IMR-90 (cell line): ENCODE measurements around the gene TP63. TPM values are rescaled to one million over a fixed set of nuclear protein-coding genes. Genes with fewer than 3 reads are reported as not detected.

ENCODE experiments used
- ATAC-seq: fragments of 200-7000 bp; cut with Tn5 transposase; 2 replicates; pipeline ENCODE4 v1.9.1; 2020; ENCODE audit warnings: low read depth, mild to moderate bottlenecking, moderate library complexity
- BruUV-seq: library from RNA; stranded (reverse); fragments of 400-500 nt; replicated peaks from 2 replicates; lab custom pipeline; 2021; lab: Mats Ljungman, UMichigan
- CTCF ChIA-PET: fragments of 300-600 bp; formaldehyde crosslinking; extraction: SDS; loops from one replicate; lab custom pipeline; 2021; ENCODE audit warnings: antibody characterized with exemption; lab: Yijun Ruan, JAX
- POLR2A ChIA-PET: fragments of 300-600 bp; sonication (Branson Sonifier 250); formaldehyde crosslinking; loops from one replicate; lab custom pipeline; 2022; ENCODE audit warnings: antibody characterized with exemption; ENCODE audit not compliant: unreplicated experiment; lab: Charles Lee
- DNase-seq: peaks from one replicate; pipeline ENCODE4 v3.0.0; 2013
- H2AFZ ChIP-seq: replicated peaks from 2 replicates; pipeline ENCODE3; 2013; ENCODE audit warnings: low read length, mild to moderate bottlenecking; ENCODE audit not compliant: poor library complexity
- H2AK5ac ChIP-seq: 2 replicates; pipeline ENCODE4 v1.6.1; 2013; ENCODE audit warnings: low read depth, low read length, inconsistent platforms
- H2AK9ac ChIP-seq: replicated peaks from 2 replicates; pipeline ENCODE3; 2013; ENCODE audit warnings: mild to moderate bottlenecking, low read depth, low read length, moderate library complexity; ENCODE audit not compliant: poor library complexity
- H2BK120ac ChIP-seq: 2 replicates; pipeline ENCODE4 v1.6.1; 2013; ENCODE audit warnings: low read depth, low read length, inconsistent platforms
- H2BK15ac ChIP-seq: 3 replicates; pipeline ENCODE4 v1.6.1; 2013; ENCODE audit warnings: low read depth, low read length, inconsistent platforms
- H2BK20ac ChIP-seq: 2 replicates; pipeline ENCODE4 v1.6.1; 2013; ENCODE audit warnings: low read depth, mild to moderate bottlenecking, inconsistent platforms, low read length, moderate library complexity
- H2BK5ac ChIP-seq: 2 replicates; pipeline ENCODE4 v1.6.1; 2013; ENCODE audit warnings: mild to moderate bottlenecking, low read depth, low read length, inconsistent platforms; ENCODE audit not compliant: poor library complexity, severe bottlenecking
- H3K14ac ChIP-seq: replicated peaks from 2 replicates; pipeline ENCODE4 v1.6.1; 2013; ENCODE audit warnings: low read depth, low read length, inconsistent platforms
- H3K18ac ChIP-seq: 2 replicates; pipeline ENCODE4 v1.6.1; 2013; ENCODE audit warnings: low read depth, low read length, control low read depth
- H3K23ac ChIP-seq: 2 replicates; pipeline ENCODE4 v1.6.1; 2013; ENCODE audit warnings: low read depth, low read length, inconsistent platforms
- H3K27ac ChIP-seq: 2 replicates; pipeline ENCODE4 v1.5.1; 2013; ENCODE audit warnings: mild to moderate bottlenecking, control low read depth, low read length; ENCODE audit not compliant: insufficient read depth
- H3K27me3 ChIP-seq: 2 replicates; pipeline ENCODE4 v1.6.1; 2013; ENCODE audit warnings: low read length; ENCODE audit not compliant: control insufficient read depth, insufficient read depth
- H3K36me3 ChIP-seq: 2 replicates; pipeline ENCODE4 v1.6.1; 2013; ENCODE audit warnings: low read length, mixed read lengths; ENCODE audit not compliant: control insufficient read depth, insufficient read depth
- H3K4ac ChIP-seq: 2 replicates; pipeline ENCODE4 v1.6.1; 2013; ENCODE audit warnings: low read depth, low read length, inconsistent platforms
- H3K4me1 ChIP-seq: 2 replicates; pipeline ENCODE4 v1.6.1; 2013; ENCODE audit warnings: low read length, mixed read lengths; ENCODE audit not compliant: control insufficient read depth, insufficient read depth
- H3K4me2 ChIP-seq: 2 replicates; pipeline ENCODE4 v1.6.1; 2013; ENCODE audit warnings: low read depth, mild to moderate bottlenecking, control low read depth, low read length, moderate library complexity
- H3K4me3 ChIP-seq: 2 replicates; pipeline ENCODE4 v1.5.1; 2013; ENCODE audit warnings: low read depth, mild to moderate bottlenecking, control low read depth, low read length, moderate library complexity; ENCODE audit not compliant: insufficient read depth
- H3K56ac ChIP-seq: 2 replicates; pipeline ENCODE4 v1.6.1; 2013; ENCODE audit warnings: low read length, inconsistent platforms; ENCODE audit not compliant: insufficient read depth; ENCODE audit errors: extremely low read depth
- H3K79me1 ChIP-seq, 2 experiments: 2 replicates each; pipeline ENCODE4 v1.6.1; 2013; ENCODE audit warnings: low read length in 2 of 2, inconsistent platforms in 1 of 2, low read depth in 1 of 2
- H3K9ac ChIP-seq: 2 replicates; pipeline ENCODE4 v1.6.1; 2013; ENCODE audit warnings: low read depth, low read length, control low read depth
- H3K9me1 ChIP-seq: 2 replicates; pipeline ENCODE4 v1.6.1; 2013; ENCODE audit warnings: low read length, inconsistent platforms; ENCODE audit not compliant: insufficient read depth
- H3K9me3 ChIP-seq: 2 replicates; pipeline ENCODE4 v1.6.1; 2013; ENCODE audit warnings: low read length; ENCODE audit not compliant: control insufficient read depth, insufficient read depth
- H4K20me1 ChIP-seq: 2 replicates; pipeline ENCODE4 v1.6.1; 2013; ENCODE audit warnings: low read length, inconsistent platforms; ENCODE audit not compliant: insufficient read depth
- H4K5ac ChIP-seq: 2 replicates; pipeline ENCODE4 v1.6.1; 2013; ENCODE audit warnings: mild to moderate bottlenecking, low read depth, low read length, control low read depth
- H4K8ac ChIP-seq, 2 experiments: 2 replicates each; pipeline ENCODE4 v1.6.1; 2013; ENCODE audit warnings: low read depth in 2 of 2, low read length in 2 of 2, control low read depth in 1 of 2, inconsistent platforms in 1 of 2
- H4K91ac ChIP-seq: 2 replicates; pipeline ENCODE4 v1.6.1; 2013; ENCODE audit warnings: low read depth, low read length, inconsistent platforms; ENCODE audit not compliant: insufficient read depth
- BHLHE40 ChIP-seq: fragments of 150-350 bp; IDR thresholded peaks from 2 replicates; pipeline ENCODE4 v1.6.1; 2016; ENCODE audit warnings: mild to moderate bottlenecking, low read depth, low read length
- CEBPB ChIP-seq: IDR thresholded peaks from 2 replicates; pipeline ENCODE4 v1.6.1; 2012; ENCODE audit warnings: low read depth, low read length, improper control_type of control experiment
- CHD1 ChIP-seq: IDR thresholded peaks from 2 replicates; pipeline ENCODE4 v1.6.1; 2012; ENCODE audit warnings: low read depth, low read length, improper control_type of control experiment
- CTCF ChIP-seq: conservative IDR thresholded peaks from 2 replicates; pipeline ENCODE4 v1.5.1; 2012; ENCODE audit warnings: mild to moderate bottlenecking, low read depth, low read length, improper control_type of control experiment
- FOS ChIP-seq: fragments of 150-350 bp; IDR thresholded peaks from 2 replicates; pipeline ENCODE4 v1.6.1; 2016; ENCODE audit warnings: low read depth, low read length
- MAFK ChIP-seq: IDR thresholded peaks from 2 replicates; pipeline ENCODE4 v1.6.1; 2012; ENCODE audit warnings: low read depth, low read length, improper control_type of control experiment
- MAZ ChIP-seq: IDR thresholded peaks from 2 replicates; pipeline ENCODE4 v1.6.1; 2012; ENCODE audit warnings: low read depth, mild to moderate bottlenecking, low read length, improper control_type of control experiment, moderate library complexity, borderline replicate concordance
- MXI1 ChIP-seq: IDR thresholded peaks from 2 replicates; pipeline ENCODE4 v1.6.1; 2012; ENCODE audit warnings: low read depth, mild to moderate bottlenecking, low read length, moderate library complexity, borderline replicate concordance
- NFE2L2 ChIP-seq: fragments of 150-350 bp; IDR thresholded peaks from 2 replicates; pipeline ENCODE4 v1.6.1; 2016; ENCODE audit warnings: low read depth, mild to moderate bottlenecking, low read length
- POLR2A ChIP-seq: IDR thresholded peaks from 2 replicates; pipeline ENCODE4 v1.6.1; 2012; ENCODE audit warnings: mild to moderate bottlenecking, low read depth, low read length
- RAD21 ChIP-seq: IDR thresholded peaks from 2 replicates; pipeline ENCODE4 v1.6.1; 2012; ENCODE audit warnings: low read length, improper control_type of control experiment
- RCOR1 ChIP-seq: IDR thresholded peaks from 2 replicates; pipeline ENCODE4 v1.6.1; 2012; ENCODE audit warnings: mild to moderate bottlenecking, low read length, improper control_type of control experiment; ENCODE audit not compliant: insufficient replicate concordance
- RFX5 ChIP-seq: IDR thresholded peaks from 2 replicates; pipeline ENCODE4 v1.8.0; 2012; ENCODE audit warnings: low read depth, mild to moderate bottlenecking, low read length, moderate library complexity
- SMC3 ChIP-seq: fragments of 150-350 bp; IDR thresholded peaks from 2 replicates; pipeline ENCODE4 v1.6.1; 2016; ENCODE audit warnings: low read depth, mild to moderate bottlenecking, antibody characterized with exemption, low read length, moderate library complexity
- USF2 ChIP-seq: fragments of 150-350 bp; IDR thresholded peaks from 2 replicates; pipeline ENCODE4 v1.6.1; 2017; ENCODE audit warnings: mild to moderate bottlenecking, antibody characterized with exemption, low read length, low read depth
- WGBS, 2 experiments: methylation state at CpG; one replicate each; pipeline versions ENCODE4 v1.1.5 to v1.1.7; 2013; ENCODE audit warnings: missing lambda C conversion rate in 2 of 2; ENCODE audit not compliant: insufficient read length in 1 of 2; ENCODE audit errors: extremely low coverage in 2 of 2; 5-methylcytosine and 5-hydroxymethylcytosine counted together
- dilution Hi-C: fragments of 300-500 bp; cut with HindIII; formaldehyde crosslinking; loops from one replicate; pipeline ENCODE4 v1.14.3; 2018; ENCODE audit warnings: low sequenced_read_pairs; ENCODE audit not compliant: unreplicated experiment
- in situ Hi-C: fragments of 300-500 bp; cut with MboI; formaldehyde crosslinking; loops from 3 replicates; pipeline ENCODE4 v1.14.3; 2019; ENCODE audit warnings: low sequenced_read_pairs, inconsistent platforms, mixed read lengths
- intact Hi-C: fragments of 100-400 bp; cut with micrococcal nuclease; formaldehyde crosslinking; loops from 2 replicates; pipeline ENCODE4 v1.10.0; 2022
- polyA plus RNA-seq, 3 experiments: library from polyadenylated mRNA; depleted of rRNA; stranded (reverse); fragments of >200 nt; gene quantifications; 2 replicates each; pipeline ENCODE4 v1.2.3, GENCODE V29; 2012; ENCODE audit warnings: low replicate concordance in 1 of 3
- total RNA-seq: library from RNA; depleted of rRNA; stranded (reverse); fragments of >200 nt; gene quantifications from 2 replicates; pipeline ENCODE4 v1.2.3, GENCODE V29; 2012
- TF ChIP-seq, protein P1 (sequence below): fragments of 150-350 bp; IDR thresholded peaks from 2 replicates; pipeline ENCODE4 v1.6.1; 2016; ENCODE audit warnings: low read depth, mild to moderate bottlenecking, low read length, moderate library complexity, borderline replicate concordance

The TP63 gene
- total and polyA plus RNA-seq, 2 of the 4 experiments (the other 2 are of a cell fraction) = not detected

DNA sequence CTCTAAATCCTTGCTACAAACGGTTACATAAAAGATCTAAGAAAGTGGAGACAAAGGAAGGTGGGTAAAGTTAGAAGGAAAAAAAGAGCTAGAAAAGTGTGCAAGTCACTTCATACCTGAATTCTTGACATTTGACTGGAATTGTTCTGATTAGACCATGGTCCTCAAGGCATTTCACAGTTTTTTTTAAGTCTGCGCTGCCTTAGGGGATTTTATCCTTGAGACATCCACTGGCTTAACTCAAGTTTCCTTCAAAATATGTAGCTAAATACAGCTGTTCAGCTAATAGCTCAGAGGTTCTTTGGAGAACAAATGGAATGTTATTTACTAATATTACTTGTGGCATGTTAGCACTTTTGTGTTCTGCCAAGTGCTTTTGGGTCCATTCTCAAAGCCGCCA, 236.9 kb downstream of the TP63 start:
- Histone ChIP-seq H2BK120ac (no peak overlapping the region), H4K8ac (no peak overlapping the region), H2AK5ac (no peak overlapping the region), H3K4me2 (no peak overlapping the region), H3K9me1 (no peaks in the 10 kb centered on the region), H3K79me1 (no peaks in the 10 kb centered on the region), H3K14ac (no peak overlapping the region), H3K9ac (no peak overlapping the region), H3K27ac (no peak overlapping the region), H3K4me1 (no peaks in the 10 kb centered on the region), H3K4me3 (no peak overlapping the region), H2AK9ac (no peak overlapping the region), H2BK5ac (no peak overlapping the region), H3K36me3 (no peaks in the 10 kb centered on the region), H2BK20ac (no peak overlapping the region), H3K9me3 (no peaks in the 10 kb centered on the region), H4K20me1 (no peaks in the 10 kb centered on the region), H3K56ac (no peak overlapping the region), H4K5ac (no peak overlapping the region), H2AFZ (no peak overlapping the region), H3K27me3 (peaks cover 9% of the 10 kb centered on the region), H3K23ac (no peak overlapping the region), H4K91ac (no peak overlapping the region), H2BK15ac (no peak overlapping the region), H3K18ac (no peak overlapping the region), H3K4ac (no peak overlapping the region)
- TF ChIP-seq, protein P1, sequence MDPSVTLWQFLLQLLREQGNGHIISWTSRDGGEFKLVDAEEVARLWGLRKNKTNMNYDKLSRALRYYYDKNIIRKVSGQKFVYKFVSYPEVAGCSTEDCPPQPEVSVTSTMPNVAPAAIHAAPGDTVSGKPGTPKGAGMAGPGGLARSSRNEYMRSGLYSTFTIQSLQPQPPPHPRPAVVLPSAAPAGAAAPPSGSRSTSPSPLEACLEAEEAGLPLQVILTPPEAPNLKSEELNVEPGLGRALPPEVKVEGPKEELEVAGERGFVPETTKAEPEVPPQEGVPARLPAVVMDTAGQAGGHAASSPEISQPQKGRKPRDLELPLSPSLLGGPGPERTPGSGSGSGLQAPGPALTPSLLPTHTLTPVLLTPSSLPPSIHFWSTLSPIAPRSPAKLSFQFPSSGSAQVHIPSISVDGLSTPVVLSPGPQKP = no peak
- TF ChIP-seq CTCF = no peak
- no peak for TF ChIP-seq MAFK
- no peak for TF ChIP-seq MXI1
- TF ChIP-seq RCOR1 = no peak
- TF ChIP-seq CHD1 = no peak
- no peak for TF ChIP-seq POLR2A
- no peak for TF ChIP-seq SMC3
- TF ChIP-seq RFX5 = no peak
- no peak for TF ChIP-seq MAZ
- no peak for TF ChIP-seq BHLHE40
- TF ChIP-seq RAD21 = no peak
- no peak for TF ChIP-seq CEBPB
- TF ChIP-seq USF2 = no peak
- no peak for TF ChIP-seq FOS
- no peak for TF ChIP-seq NFE2L2
- in situ Hi-C loops (no loop called here), dilution Hi-C loops (no loop called here), intact Hi-C loops (no loop called here)
- DNase-seq (no peak), ATAC-seq (no peak)
- ChIA-PET CTCF (no interaction called here), POLR2A (no interaction called here)
- BruUV-seq = no TSS peak
- no CpG with 5 or more reads among the region's 3 CpGs for WGBS, 2 experiments
